HG02870 (cell line): ENCODE results near the gene CDKAL1.
"Not testable (repeated sequence)": the region's sequence is repeated elsewhere in the genome, so short reads cannot be mapped to it uniquely, and the experiment has no call there.

Experiments
- ATAC-seq: cut with Tn5 transposase; IDR thresholded peaks from one replicate; pipeline ENCODE4 v1.9.1; 2021; ENCODE audit warnings: mild to moderate bottlenecking, moderate library complexity; ENCODE audit not compliant: unreplicated experiment

CDKAL1 gene

GRCh38 chr6:21219241-21219640 lies 685.0 kb downstream of the CDKAL1 start:
- no peak for ATAC-seq

- no peak for ATAC-seq
Observed at GRCh38 chr6:21219856-21220255, 685.6 kb downstream of the CDKAL1 start.

GRCh38 chr6:21220271-21220987 lies 686.2 kb downstream of the CDKAL1 start:
- ATAC-seq = no peak

DNA sequence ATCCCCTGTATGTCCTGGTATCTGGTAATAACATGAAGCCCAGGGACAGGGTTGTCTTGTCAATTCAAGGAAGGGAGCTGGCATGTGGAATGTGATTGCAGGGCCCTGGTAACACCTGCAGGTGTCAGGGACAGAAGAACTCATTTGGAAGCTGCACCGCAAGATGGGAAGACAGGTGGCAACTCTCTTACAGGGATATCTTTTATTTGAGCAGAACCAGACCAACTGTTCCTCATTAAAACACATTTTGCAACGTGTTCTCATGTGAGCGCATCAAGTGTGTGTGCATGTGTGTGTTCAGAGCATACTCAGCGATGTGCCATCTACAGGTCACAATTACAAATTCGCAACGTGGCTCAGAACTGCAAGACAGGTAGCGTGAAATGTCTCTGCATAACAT lies 688.4 kb downstream of the CDKAL1 start:
- no peak for ATAC-seq

- no peak for ATAC-seq
Observed at GRCh38 chr6:21225912-21226311, 691.7 kb downstream of the CDKAL1 start.

DNA sequence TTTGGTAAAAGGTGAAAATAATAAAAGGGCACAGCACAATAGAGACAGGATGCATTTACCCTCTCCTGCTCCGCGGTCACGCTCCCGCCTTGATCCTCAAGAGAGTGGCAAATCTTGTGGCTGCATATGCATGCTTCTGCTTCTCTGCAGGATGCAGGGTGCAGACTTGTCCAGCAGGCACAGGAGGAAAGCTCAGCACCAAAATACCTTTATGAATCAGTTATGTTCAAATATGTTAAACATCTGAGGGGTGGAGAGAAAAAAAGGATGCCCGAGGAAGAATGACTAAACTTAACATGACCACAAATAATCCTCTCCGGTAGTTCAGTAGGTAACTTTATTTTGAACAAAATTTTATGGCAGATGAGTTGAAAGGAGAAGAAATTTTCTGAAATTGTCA lies 693.2 kb downstream of the CDKAL1 start:
- no peak for ATAC-seq

GRCh38 chr6:21228411-21228810 lies 694.2 kb downstream of the CDKAL1 start:
- no peak for ATAC-seq

- no peak for ATAC-seq
Observed at GRCh38 chr6:21228876-21229460, 694.7 kb downstream of the CDKAL1 start.

DNA sequence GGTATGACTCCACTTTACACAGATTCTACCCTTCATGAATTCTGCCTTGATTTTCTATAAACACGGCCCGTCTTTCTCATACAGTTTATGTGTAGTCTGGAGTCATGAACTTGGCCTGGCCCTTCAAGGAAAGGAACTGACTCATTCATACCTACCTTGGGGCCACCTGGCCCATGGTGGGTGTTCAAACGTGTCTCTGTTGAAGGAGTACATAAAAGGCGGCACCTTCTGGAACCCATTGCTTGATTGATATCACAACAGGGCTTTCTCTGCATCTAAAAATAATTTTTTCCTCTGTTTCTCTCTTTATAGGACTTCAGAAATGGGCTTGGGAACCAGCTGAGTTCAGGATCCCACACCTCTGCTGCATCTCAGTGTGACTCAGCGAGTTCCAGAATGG lies 696.3 kb downstream of the CDKAL1 start:
- ATAC-seq = no peak

DNA sequence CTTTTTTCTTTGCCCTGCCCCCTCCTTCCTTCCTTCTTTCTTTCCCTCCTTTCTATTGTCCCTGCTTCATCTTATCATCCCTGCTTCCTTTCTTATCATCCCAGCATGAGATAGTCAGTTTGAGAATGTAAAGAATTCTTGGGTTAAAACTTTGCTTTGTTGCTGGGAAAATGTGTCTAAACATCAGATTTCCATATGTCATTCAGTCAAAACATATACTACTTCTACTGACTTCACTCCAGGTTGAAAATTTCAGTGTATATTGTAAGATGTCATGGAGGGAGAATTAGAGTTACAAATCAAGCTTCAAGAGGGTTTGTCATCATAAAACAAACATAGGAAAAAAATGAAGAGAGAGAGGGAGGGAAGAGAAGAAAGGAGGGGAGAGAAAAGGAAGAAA lies 700.9 kb downstream of the CDKAL1 start:
- no peak for ATAC-seq

- ATAC-seq = no peak
Observed at GRCh38 chr6:21238208-21238607, 704.0 kb downstream of the CDKAL1 start.

- ATAC-seq = no peak
Observed at GRCh38 chr6:21240709-21241108, 706.5 kb downstream of the CDKAL1 start.

DNA sequence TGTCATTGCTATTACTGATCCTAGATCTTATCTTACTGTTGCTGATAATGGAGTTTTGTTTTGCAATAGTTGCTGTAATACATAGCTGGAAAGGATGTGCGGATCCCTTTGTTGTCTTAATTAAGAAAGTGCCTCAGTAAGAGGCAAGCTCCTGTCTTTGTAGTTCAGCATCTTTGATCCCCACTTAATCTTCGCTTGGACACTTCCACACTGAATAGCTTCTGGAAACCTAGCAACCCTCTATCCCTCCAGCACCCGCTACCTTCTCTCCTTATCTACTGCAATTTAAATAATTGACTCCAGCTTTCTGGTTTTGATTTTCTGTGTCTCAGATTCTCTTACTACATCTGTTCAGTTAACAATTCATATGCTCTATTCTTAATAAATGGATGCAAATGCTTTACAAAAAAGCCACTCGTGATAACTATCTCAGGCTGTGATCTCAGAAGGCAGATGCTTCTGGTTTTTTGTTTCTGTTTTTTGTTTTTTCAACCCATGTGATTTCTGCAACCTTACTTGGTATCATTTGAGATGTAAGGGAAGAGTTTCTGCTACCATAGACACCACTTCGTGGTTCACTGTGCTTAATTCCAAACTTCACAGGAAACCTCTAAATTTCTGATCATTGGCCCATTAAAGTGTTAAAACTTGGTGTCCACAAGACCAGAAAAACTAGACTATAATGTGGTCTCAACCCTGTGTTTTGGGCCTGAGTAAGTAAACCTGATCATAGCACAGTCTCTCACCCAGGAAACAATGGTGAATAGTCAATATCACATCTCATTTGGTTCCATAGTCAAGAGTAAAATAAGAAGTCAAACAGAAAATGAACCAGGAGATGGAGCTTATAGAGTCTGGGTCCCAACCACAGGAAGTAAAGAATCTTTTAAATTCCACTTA lies 707.2 kb downstream of the CDKAL1 start:
- no peak for ATAC-seq

GRCh38 chr6:21244897-21245470 lies 710.7 kb downstream of the CDKAL1 start:
- no peak for ATAC-seq

GRCh38 chr6:21245488-21245887 lies 711.2 kb downstream of the CDKAL1 start:
- ATAC-seq = no peak

GRCh38 chr6:21246075-21246474 lies 711.8 kb downstream of the CDKAL1 start:
- no peak for ATAC-seq

GRCh38 chr6:21254460-21254859 lies 720.2 kb downstream of the CDKAL1 start:
- not testable (repeated sequence) for ATAC-seq

- no peak for ATAC-seq
Observed at GRCh38 chr6:21256197-21256596, 721.9 kb downstream of the CDKAL1 start.

DNA sequence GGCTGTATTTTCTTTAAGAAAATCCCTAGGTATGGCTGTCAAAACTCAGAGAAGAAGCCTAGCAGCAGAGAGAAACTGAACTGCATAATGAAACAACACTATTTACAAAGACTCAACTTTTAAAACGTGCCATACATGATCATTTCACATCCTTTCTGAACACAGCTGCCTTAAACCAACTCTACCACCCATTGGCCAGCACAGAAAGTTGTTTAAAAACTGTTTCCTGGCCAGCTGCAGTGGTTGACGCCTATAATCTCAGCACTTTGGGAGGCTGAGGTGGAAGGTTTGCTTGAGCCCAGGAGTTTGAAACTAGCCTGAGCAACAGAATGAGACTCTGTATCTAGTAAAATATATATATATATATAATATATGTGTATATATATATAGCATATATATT lies 722.9 kb downstream of the CDKAL1 start:
- no peak for ATAC-seq

GRCh38 chr6:21258665-21259064 lies 724.4 kb downstream of the CDKAL1 start:
- no peak for ATAC-seq

DNA sequence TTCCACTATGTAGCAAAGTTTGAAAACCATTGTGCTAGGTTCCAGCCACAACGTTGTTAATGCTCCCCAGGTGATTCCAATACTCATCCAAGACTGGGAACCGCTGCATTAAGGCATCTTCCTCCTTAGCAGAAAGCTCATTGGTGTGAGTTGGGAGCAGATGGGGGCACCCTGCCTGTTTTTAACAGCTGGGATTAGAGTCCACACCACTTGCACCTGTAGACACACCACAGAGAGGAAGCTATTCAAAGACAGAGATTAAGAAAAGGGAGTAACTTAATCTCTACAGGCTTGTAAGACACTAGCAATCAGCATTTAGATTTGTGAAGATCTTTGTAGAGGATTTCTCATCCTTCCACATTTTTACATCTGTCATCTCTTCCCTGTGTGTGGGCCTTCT lies 725.4 kb downstream of the CDKAL1 start:
- ATAC-seq = no peak
